C4-2B (cell line): Measurements from ENCODE around the gene TUBB6.

ENCODE experiments used
- H3K27ac ChIP-seq: fragments of 450-650 bp; 2 replicates; pipeline ENCODE4 v1.5.1; 2017
- CTCF ChIP-seq: fragments of 450-650 bp; conservative IDR thresholded peaks from 2 replicates; pipeline ENCODE4 v1.5.1; 2017; ENCODE audit warnings: mild to moderate bottlenecking
- ZFX ChIP-seq: fragments of 450-650 bp; IDR thresholded peaks from 2 replicates; pipeline ENCODE4 v1.6.1; 2017

TUBB6 gene

GRCh38 chr18:12336171-12336613 is 28.2 kb downstream of the TUBB6 start:
- TF ChIP-seq ZFX = no peak
- no peak for TF ChIP-seq CTCF
- H3K27ac ChIP-seq = peak overlapping the region; percentile 67

- peak overlapping the region; percentile 23; the same call in 1 of the 2 replicates for H3K27ac ChIP-seq
These were observed 28.8 kb downstream of the TUBB6 start for GRCh38 chr18:12336887-12337286.

GRCh38 chr18:12338382-12338781 is 30.3 kb downstream of the TUBB6 start:
- peak overlapping the region; percentile 23; the same call in 1 of the 2 replicates for H3K27ac ChIP-seq

More at GRCh38 chr18:12336887-12337286, 28.8 kb downstream of the TUBB6 start:
- TF ChIP-seq CTCF (no peak), ZFX (no peak)

GRCh38 chr18:12340945-12341660 is 33.1 kb downstream of the TUBB6 start:
- H3K27ac ChIP-seq = no peak overlapping the region
- TF ChIP-seq ZFX (no peak), CTCF (no peak)

More at GRCh38 chr18:12338382-12338781, 30.3 kb downstream of the TUBB6 start:
- TF ChIP-seq CTCF (no peak), ZFX (no peak)

GRCh38 chr18:12342661-12343060 is 34.6 kb downstream of the TUBB6 start:
- TF ChIP-seq CTCF (no peak), ZFX (no peak)
- H3K27ac ChIP-seq = no peak overlapping the region

GRCh38 chr18:12345491-12346239 is 37.6 kb downstream of the TUBB6 start:
- H3K27ac ChIP-seq = no peak overlapping the region
- TF ChIP-seq CTCF (no peak), ZFX (no peak)

GRCh38 chr18:12346240-12346565 is 38.2 kb downstream of the TUBB6 start:
- H3K27ac ChIP-seq = no peak overlapping the region
- TF ChIP-seq ZFX = no peak
- TF ChIP-seq CTCF = no peak
